Effector memory CD8-positive, alpha-beta T cell (primary cell): ENCODE data around the gene FRAS1.
"Not testable (repeated sequence)": the region's sequence is repeated elsewhere in the genome, so short reads cannot be mapped to it uniquely, and the experiment has no call there.

Experiments
- ATAC-seq: fragments of 150-1000 bp; cut with Tn5 transposase; replicated peaks from 2 replicates; pipeline ENCODE4 v1.10.0; 2021; ENCODE audit warnings: mild to moderate bottlenecking, moderate library complexity
- DNase-seq, 3 experiments: peaks; one replicate each; pipeline ENCODE4 v3.0.0; 2021
- H3K27ac Mint-ChIP-seq, 2 donors: one replicate each; pipeline ENCODE4 v1.8.0; 2022; ENCODE audit warnings: mild to moderate bottlenecking in 2 of 2, mixed read lengths in 2 of 2, moderate library complexity in 2 of 2
- H3K27me3 Mint-ChIP-seq, 2 donors: one replicate each; pipeline ENCODE4 v1.8.0; 2022; ENCODE audit warnings: mixed read lengths in 2 of 2
- H3K36me3 Mint-ChIP-seq: one replicate; pipeline ENCODE4 v1.8.0; 2022; ENCODE audit warnings: mild to moderate bottlenecking, moderate library complexity, mixed read lengths; ENCODE audit not compliant: insufficient read depth
- H3K4me1 Mint-ChIP-seq, 2 donors: one replicate each; pipeline ENCODE4 v1.8.0; 2022; ENCODE audit warnings: low read depth in 2 of 2, mixed read lengths in 2 of 2
- H3K4me3 Mint-ChIP-seq, 2 donors: one replicate each; pipeline ENCODE4 v1.8.0; 2022; ENCODE audit warnings: mild to moderate bottlenecking in 2 of 2, mixed read lengths in 2 of 2, moderate library complexity in 2 of 2
- H3K9me3 Mint-ChIP-seq, 2 donors: one replicate each; pipeline ENCODE4 v1.8.0; 2022; ENCODE audit warnings: mixed read lengths in 2 of 2

Gene FRAS1

DNA sequence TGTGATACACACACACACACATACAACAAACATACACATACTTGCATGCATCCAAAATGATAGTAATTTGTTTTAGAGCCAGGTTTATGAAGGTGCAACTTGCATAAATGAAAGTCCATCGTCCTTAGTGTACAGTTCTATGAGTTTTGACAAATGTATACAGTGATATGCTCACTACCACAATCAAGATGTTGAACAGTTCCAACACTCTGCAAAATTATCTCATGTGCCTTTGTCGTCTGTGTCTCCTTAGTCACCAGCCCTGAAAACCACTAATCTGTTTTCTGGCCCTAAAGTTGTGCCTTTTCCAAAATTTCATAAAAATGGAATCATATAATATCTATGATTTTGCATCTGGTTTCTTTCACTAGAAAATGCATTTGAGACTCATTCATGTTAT, 426.7 kb downstream of the FRAS1 start:
- ATAC-seq = no peak

DNA sequence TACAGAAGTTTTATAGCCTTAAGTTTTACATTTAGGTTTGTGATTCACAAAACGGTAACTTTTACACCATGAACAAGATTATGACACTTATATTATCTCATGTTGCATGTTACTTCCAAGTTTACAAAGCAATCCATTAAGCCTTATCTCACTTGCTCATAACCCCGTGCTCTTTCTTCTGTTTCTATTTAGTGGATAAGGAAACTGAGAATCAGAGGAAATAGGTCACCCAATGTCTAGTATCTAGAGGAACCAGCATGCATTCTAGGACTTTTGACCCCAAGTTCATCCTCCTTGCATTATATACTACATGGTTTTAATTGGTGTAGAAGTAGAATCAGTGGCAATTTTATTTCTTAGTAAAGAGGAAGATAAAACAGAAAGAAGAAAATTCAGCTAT, 427.5 kb downstream of the FRAS1 start:
- Mint-ChIP-seq H3K9me3 (no peaks in the 10 kb centered on the region), H3K4me1 (no peaks in the 10 kb centered on the region)

More for the DNA sequence above, 426.7 kb downstream of the FRAS1 start:
- Mint-ChIP-seq H3K4me1 (no peaks in the 10 kb centered on the region), H3K9me3 (no peaks in the 10 kb centered on the region), H3K4me3 (no peak overlapping the region), H3K36me3 (no peaks in the 10 kb centered on the region), H3K27ac (no peak overlapping the region), H3K27me3 (peaks cover 10 to 39% of the 10 kb centered on the region in 2 donors)
- no peak for DNase-seq

DNA sequence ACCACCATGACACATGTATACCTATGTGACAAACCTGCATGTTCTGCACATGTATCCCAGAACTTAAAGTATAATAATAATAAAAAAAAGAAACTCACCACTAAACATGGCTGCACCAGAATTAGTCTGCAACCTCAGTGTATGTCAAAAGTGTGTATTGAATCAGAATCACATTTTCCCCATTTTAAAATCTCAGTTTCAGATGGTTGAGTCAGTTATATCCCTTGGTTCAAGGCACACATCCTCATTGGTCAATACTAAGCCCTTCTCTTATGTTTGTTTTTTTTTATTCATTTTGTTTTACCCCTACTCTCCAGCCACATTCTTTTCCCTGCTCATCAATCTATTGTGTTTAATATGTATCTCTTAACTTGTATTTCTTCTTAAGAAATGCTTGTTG, 436.6 kb downstream of the FRAS1 start:
- Mint-ChIP-seq H3K27me3 (peaks cover 8 to 14% of the 10 kb centered on the region in 2 donors), H3K9me3 (peaks cover 0 to 2% of the 10 kb centered on the region in 2 donors), H3K27ac (no peak overlapping the region), H3K4me3 (no peak overlapping the region), H3K4me1 (no peaks in the 10 kb centered on the region), H3K36me3 (peaks cover 2% of the 10 kb centered on the region)
- DNase-seq (no peak), ATAC-seq (no peak)

More for the DNA sequence above, 427.5 kb downstream of the FRAS1 start:
- Mint-ChIP-seq H3K27me3 (peaks cover 10 to 43% of the 10 kb centered on the region in 2 donors), H3K27ac (no peak overlapping the region), H3K36me3 (no peaks in the 10 kb centered on the region), H3K4me3 (no peak overlapping the region)
- DNase-seq (no peak), ATAC-seq (no peak)

DNA sequence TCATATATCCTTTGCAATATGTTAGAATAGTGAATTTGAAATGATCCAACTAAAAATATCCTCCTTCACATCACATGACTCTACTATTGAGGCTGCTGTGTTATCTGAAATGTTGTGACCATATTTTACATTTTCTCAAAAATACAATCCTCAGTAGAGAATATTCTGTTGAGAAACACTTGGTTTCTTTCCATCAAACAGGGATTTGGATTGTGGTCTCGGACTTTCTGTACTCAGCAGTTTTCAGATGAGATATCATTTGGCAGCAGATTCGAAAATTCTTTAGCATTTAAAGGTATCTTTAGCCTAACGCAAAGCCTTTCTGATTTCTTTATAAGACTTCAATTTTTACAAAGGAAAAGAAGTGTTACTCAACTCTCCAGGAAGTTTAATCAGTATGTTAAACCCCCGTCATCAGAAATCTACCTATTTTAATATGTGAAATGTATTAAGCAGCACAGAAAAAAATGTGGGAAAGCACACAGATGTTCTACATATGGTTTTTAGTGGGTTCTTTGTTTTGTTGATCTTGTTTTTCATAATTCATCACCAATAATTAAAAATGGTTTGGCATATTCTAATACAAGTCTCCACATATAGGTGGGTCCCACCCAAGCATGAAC, 439.0 kb downstream of the FRAS1 start:
- no peak for ATAC-seq
- no peak for DNase-seq
- H3K4me3 Mint-ChIP-seq = no peak overlapping the region
- H3K27ac Mint-ChIP-seq = no peak overlapping the region
- no peaks in the 10 kb centered on the region for H3K27me3 Mint-ChIP-seq
- H3K36me3 Mint-ChIP-seq = peaks cover 4% of the 10 kb centered on the region
- peaks cover 0 to 2% of the 10 kb centered on the region in 2 donors for H3K9me3 Mint-ChIP-seq
- H3K4me1 Mint-ChIP-seq = no peaks in the 10 kb centered on the region

DNA sequence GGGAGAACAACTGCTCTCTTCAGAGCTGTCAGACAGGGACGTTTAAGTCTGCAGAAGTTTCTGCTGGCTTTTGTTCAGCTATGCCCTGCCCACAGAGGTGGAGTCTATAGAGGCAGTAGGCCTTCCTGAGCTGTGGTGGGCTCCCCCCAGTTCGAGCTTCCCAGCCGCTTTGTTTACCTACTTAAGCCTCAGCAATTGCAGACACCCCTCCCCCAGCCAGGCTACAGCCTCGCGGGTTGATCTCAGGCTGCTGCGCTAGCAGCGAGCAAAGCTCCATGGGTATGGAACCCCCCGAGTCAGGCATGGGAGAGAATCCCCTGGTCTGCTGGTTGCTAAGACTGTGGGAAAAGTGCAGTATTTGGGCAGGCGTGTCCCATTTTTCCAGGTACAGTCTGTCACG, 449.1 kb downstream of the FRAS1 start:
- H3K36me3 Mint-ChIP-seq, DNase-seq, H3K4me1 Mint-ChIP-seq, H3K9me3 Mint-ChIP-seq, ATAC-seq, H3K4me3 Mint-ChIP-seq, H3K27ac Mint-ChIP-seq: not testable (repeated sequence)
- peaks cover 4 to 18% of the 10 kb centered on the region in 2 donors for H3K27me3 Mint-ChIP-seq

DNA sequence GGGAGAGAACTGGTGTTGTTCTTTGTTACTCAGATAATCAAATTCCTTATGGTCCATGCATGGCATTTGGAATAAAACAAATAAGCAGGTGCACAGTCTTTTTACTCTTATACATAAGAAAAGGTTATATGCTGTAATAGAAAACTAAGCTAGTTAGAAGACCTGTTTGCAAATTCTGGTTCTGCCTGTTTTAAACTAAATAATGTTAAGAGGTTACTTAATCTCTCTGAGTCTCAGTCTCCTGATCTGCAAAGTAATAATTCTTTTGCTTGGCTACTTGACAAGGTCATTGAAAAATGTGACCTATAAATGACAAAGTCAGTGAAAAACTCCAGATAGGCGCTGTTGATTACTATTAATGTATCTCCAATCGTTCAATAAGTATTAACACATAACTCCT, 451.9 kb downstream of the FRAS1 start:
- no peaks in the 10 kb centered on the region for H3K9me3 Mint-ChIP-seq
- H3K36me3 Mint-ChIP-seq = no peaks in the 10 kb centered on the region
- no peak overlapping the region for H3K4me3 Mint-ChIP-seq
- ATAC-seq (no peak), DNase-seq (no peak)
- H3K4me1 Mint-ChIP-seq = no peaks in the 10 kb centered on the region
- H3K27ac Mint-ChIP-seq = no peak overlapping the region
- H3K27me3 Mint-ChIP-seq = peaks cover 4 to 18% of the 10 kb centered on the region in 2 donors

DNA sequence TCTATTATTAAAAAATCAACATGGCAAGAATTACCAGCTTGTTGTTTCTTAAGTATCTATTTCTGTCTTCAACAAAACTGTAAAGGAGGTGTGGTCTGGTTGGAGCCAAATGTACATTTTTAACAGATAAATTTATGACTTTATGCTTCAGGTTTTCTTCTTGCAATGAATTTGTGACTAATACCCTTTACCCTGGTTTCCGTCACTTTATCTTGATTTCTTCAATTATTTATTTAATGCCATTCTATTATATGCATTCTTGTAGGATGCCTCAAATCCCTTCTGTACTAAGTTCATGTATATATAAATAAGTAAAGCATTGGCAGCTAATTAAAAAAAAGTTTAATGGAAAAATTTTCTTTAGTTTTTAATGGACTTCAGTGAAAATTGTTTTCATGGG, 453.0 kb downstream of the FRAS1 start:
- DNase-seq (no peak), ATAC-seq (no peak)
- H3K27ac Mint-ChIP-seq = no peak overlapping the region
- no peak overlapping the region for H3K4me3 Mint-ChIP-seq
- H3K27me3 Mint-ChIP-seq = peaks cover 4 to 18% of the 10 kb centered on the region in 2 donors
- no peaks in the 10 kb centered on the region for H3K4me1 Mint-ChIP-seq
- no peaks in the 10 kb centered on the region for H3K9me3 Mint-ChIP-seq
- no peaks in the 10 kb centered on the region for H3K36me3 Mint-ChIP-seq

DNA sequence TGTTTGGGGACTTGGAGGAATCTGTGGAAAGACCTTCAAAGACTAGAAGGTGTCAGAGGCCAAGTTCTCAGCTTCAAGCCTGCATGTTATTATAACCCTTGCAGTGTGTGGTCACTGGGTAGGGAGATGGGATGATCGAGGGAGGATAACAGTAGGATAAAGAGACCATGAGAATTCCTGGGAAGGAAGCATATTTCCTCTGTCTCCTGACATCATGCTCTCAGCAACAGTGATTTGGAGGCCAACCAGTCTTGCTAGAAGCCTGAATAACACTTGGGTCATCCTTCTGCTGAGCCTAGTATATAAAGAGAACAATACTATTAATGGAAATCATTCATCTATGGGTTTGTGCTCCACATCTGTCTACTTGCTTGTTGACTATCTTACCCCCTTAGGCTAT, 453.6 kb downstream of the FRAS1 start:
- H3K27me3 Mint-ChIP-seq = peaks cover 4 to 17% of the 10 kb centered on the region in 2 donors

DNA sequence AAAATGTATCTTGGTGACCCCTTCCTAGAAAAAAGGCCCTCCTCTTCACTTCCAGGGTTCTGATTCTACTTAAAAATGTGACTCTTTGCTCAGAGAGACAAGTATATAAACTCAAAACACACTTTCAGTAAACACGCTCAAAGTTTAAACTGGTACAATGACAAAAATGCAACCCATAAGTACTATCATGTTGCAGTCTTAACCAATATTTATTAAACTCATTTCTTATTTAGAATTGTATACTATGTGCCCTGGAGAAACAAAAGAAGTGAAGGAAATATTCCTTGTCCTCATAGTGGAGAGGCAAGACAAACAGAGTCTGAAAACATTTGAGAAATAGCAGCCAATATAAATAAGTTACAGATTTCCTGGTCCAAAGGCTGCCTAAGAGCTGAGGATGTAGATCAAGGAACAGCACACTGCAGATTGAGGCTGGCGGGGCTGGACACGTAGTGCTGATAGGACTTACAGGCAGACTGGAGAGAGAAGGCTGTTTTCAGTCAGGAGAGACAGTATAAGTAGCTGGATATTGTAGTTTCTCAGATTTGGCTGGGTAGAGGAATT, 455.3 kb downstream of the FRAS1 start:
- H3K4me3 Mint-ChIP-seq = no peak overlapping the region
- no peaks in the 10 kb centered on the region for H3K36me3 Mint-ChIP-seq
- ATAC-seq = no peak
- no peaks in the 10 kb centered on the region for H3K4me1 Mint-ChIP-seq
- peaks cover 0 to 4% of the 10 kb centered on the region in 2 donors for H3K27me3 Mint-ChIP-seq
- no peak overlapping the region for H3K27ac Mint-ChIP-seq
- DNase-seq = no peak
- no peaks in the 10 kb centered on the region for H3K9me3 Mint-ChIP-seq

More for the DNA sequence above, 453.6 kb downstream of the FRAS1 start:
- no peak for ATAC-seq
- Mint-ChIP-seq H3K4me1 (no peaks in the 10 kb centered on the region), H3K9me3 (no peaks in the 10 kb centered on the region), H3K27ac (no peak overlapping the region), H3K36me3 (no peaks in the 10 kb centered on the region), H3K4me3 (no peak overlapping the region)
- no peak for DNase-seq

DNA sequence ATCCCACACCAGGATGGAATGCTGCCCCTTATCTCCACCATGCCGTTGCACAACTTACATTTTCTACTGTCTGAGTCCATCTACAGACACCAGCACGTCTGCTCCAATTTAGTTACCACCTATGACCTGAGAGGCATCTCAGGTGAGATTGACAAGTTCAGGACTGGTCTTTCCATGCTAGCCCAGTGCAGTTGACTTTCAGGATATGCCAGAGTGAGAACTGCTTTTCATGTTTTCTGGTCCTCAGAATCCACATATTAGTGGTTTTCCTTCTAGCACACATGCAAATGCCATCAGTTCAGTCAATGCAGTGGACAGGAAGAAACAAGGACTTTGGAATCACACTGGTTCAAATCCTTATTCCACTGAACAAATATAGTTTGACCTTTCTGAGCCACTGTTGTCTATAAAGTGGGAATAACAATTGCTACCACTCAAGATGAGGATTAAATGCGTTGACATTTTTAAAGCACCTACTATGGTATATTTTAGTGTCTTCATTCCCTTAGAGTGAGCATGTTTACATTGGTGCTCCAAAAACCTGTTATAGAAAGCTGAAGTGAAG, 456.4 kb downstream of the FRAS1 start:
- no peak overlapping the region for H3K4me3 Mint-ChIP-seq
- no peaks in the 10 kb centered on the region for H3K9me3 Mint-ChIP-seq
- H3K27ac Mint-ChIP-seq = no peak overlapping the region
- ATAC-seq (no peak), DNase-seq (no peak)
- H3K27me3 Mint-ChIP-seq = no peaks in the 10 kb centered on the region
- H3K4me1 Mint-ChIP-seq = no peaks in the 10 kb centered on the region
- H3K36me3 Mint-ChIP-seq = no peaks in the 10 kb centered on the region

DNA sequence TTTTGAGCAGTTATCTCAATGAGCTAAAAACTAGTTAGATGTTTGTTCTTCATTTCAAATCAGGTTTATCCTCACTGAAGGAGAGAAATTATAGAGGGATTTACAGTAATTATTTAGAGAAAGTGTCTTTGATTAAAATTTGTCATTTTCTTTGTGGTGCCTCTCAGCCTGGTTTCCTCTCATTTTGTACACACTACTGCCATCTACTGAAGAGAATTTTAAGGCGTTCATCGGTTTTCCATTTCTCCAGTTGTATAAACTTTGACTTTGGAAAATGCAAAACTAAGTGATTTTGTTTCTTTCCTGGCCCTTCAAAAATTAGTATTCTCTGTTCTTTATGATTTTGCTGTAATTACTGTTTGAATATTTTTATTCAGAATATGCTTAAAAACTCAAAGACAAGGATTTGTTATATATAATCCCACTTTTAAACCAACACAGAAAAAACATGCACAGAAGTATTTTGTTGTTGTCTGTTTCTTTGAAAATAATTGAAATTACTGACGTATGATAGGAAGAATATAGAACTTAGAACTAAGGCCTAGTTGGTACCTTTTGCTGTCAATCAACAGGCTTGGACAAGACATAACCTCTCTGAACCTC, 460.0 kb downstream of the FRAS1 start:
- ATAC-seq (no peak), DNase-seq (no peak)
- Mint-ChIP-seq H3K27ac (no peak overlapping the region), H3K4me1 (no peaks in the 10 kb centered on the region), H3K9me3 (no peaks in the 10 kb centered on the region), H3K27me3 (peaks cover 0 to 5% of the 10 kb centered on the region in 2 donors), H3K36me3 (no peaks in the 10 kb centered on the region), H3K4me3 (no peak overlapping the region)

DNA sequence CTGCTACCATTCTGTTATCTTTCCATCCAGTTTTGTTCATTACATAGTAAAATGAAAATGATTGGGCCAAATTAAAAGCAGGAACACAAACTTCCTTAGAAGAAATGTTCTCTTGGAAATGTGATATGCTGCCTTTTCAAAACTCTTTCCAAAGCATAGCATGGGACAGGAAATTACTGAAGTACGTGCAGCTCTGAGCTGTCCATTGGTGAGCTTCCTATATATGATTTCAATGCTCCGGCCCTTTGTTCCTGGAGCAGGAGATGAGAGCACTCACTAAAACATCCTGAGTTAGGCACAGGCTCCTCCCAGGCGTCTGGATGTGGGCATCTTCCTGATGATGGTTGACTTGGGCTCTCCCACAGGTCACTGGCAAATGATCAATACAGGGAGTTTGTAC, 461.4 kb downstream of the FRAS1 start:
- peaks cover under 1 to 5% of the 10 kb centered on the region in 2 donors for H3K27me3 Mint-ChIP-seq
- no peak for DNase-seq
- no peak overlapping the region for H3K27ac Mint-ChIP-seq
- no peaks in the 10 kb centered on the region for H3K4me1 Mint-ChIP-seq
- no peak for ATAC-seq
- H3K9me3 Mint-ChIP-seq = no peaks in the 10 kb centered on the region
- H3K4me3 Mint-ChIP-seq = no peak overlapping the region
- H3K36me3 Mint-ChIP-seq = no peaks in the 10 kb centered on the region

DNA sequence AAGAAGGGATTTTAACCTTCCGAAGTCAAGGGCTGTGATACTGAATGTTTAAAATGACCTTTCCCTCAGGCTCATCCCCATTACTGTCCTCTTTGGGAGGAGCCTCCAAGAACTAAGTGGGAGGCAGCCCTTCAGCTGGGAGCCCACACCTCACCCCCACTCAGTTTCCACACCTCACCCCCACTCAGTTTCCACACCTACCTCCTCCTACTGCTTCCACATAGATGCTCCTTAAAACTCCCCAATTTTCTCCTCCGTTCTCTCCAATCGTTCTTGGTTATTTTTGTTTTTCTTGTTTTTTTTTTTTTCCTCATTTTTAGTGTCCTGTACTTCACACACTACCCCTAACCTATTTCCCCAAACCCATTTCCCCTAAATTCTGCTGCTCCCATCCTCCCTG, 462.8 kb downstream of the FRAS1 start:
- Mint-ChIP-seq H3K27me3 (peaks cover 11 to 19% of the 10 kb centered on the region in 2 donors), H3K9me3 (no peaks in the 10 kb centered on the region), H3K4me3 (no peak overlapping the region), H3K36me3 (no peaks in the 10 kb centered on the region), H3K27ac (no peak overlapping the region), H3K4me1 (no peaks in the 10 kb centered on the region)
- ATAC-seq (no peak), DNase-seq (no peak)

DNA sequence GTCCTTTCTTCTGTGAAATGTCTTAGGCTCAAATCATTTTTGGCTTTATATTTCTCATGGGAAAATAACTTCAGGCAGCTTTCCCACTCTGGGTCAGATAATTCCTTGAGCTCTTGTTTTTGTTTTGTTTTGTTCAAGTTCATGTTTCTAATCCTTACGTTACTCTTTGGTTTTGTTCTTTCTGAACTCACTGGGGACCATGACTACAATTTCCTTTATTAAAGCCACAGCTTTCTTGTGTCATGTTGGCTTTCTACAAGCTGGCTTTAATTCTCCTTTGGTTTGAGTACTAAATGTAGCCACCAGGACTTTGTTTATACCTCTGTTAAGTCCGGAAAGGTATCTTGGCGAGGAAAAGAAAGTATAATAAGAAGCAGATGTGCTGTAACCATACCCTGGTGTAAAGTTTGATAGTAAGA, 463.7 kb downstream of the FRAS1 start:
- no peaks in the 10 kb centered on the region for H3K9me3 Mint-ChIP-seq

More for the DNA sequence above, 463.7 kb downstream of the FRAS1 start:
- no peaks in the 10 kb centered on the region for H3K4me1 Mint-ChIP-seq
- peaks cover 11 to 20% of the 10 kb centered on the region in 2 donors for H3K27me3 Mint-ChIP-seq
- ATAC-seq (no peak), DNase-seq (no peak)
- no peaks in the 10 kb centered on the region for H3K36me3 Mint-ChIP-seq
- H3K4me3 Mint-ChIP-seq = no peak overlapping the region
- H3K27ac Mint-ChIP-seq = no peak overlapping the region
